Neuronal stem cell (in vitro differentiated cells): Measurements from ENCODE around the gene LHFPL2.

ENCODE experiments used
- DNase-seq: peaks from one replicate; pipeline ENCODE4 v3.0.0-alpha.2; 2013; ENCODE audit warnings: low spot score
- H2AFZ ChIP-seq: one replicate; pipeline ENCODE4 v1.6.1; 2013; ENCODE audit warnings: mild to moderate bottlenecking, low read length, inconsistent platforms
- H2AK5ac ChIP-seq: 2 replicates; pipeline ENCODE4 v1.6.1; 2013; ENCODE audit warnings: low read depth, mild to moderate bottlenecking, inconsistent platforms, low read length, moderate library complexity, mixed read lengths
- H2BK120ac ChIP-seq: 2 replicates; pipeline ENCODE4 v1.6.1; 2013; ENCODE audit warnings: low read depth, mild to moderate bottlenecking, inconsistent platforms, low read length, moderate library complexity, mixed read lengths
- H2BK12ac ChIP-seq: one replicate; pipeline ENCODE4 v1.6.1; 2013; ENCODE audit warnings: low read length, inconsistent platforms
- H2BK15ac ChIP-seq: 2 replicates; pipeline ENCODE4 v1.6.1; 2013; ENCODE audit warnings: mild to moderate bottlenecking, low read length, inconsistent platforms, mixed read lengths
- H2BK5ac ChIP-seq: one replicate; pipeline ENCODE4 v1.6.1; 2013; ENCODE audit warnings: inconsistent platforms, mild to moderate bottlenecking, low read length, moderate library complexity
- H3K14ac ChIP-seq: one replicate; pipeline ENCODE4 v1.6.1; 2013; ENCODE audit warnings: low read length, inconsistent platforms
- H3K18ac ChIP-seq: 2 replicates; pipeline ENCODE4 v1.6.1; 2013; ENCODE audit warnings: low read length, inconsistent platforms
- H3K23ac ChIP-seq: 2 replicates; pipeline ENCODE4 v1.6.1; 2013; ENCODE audit warnings: low read depth, mild to moderate bottlenecking, mixed read lengths, low read length, inconsistent platforms; ENCODE audit not compliant: poor library complexity
- H3K27ac ChIP-seq: replicated peaks from 3 replicates; pipeline ENCODE4 v1.5.1; 2013; ENCODE audit warnings: low read length, inconsistent platforms
- H3K27me3 ChIP-seq, 3 experiments: 2 replicates each; pipeline ENCODE4 v1.6.1; 2013; ENCODE audit warnings: low read length in 3 of 3, mild to moderate bottlenecking in 2 of 3, inconsistent platforms in 1 of 3, low read depth in 1 of 3, mixed read lengths in 1 of 3, moderate library complexity in 1 of 3; ENCODE audit not compliant: control insufficient read depth in 3 of 3, insufficient read depth in 3 of 3
- H3K36me3 ChIP-seq, 2 donors: replicated peaks in 1 of 2; 2 replicates each; pipeline ENCODE4 v1.6.1; 2013; ENCODE audit warnings: low read length in 2 of 2; ENCODE audit not compliant: control insufficient read depth in 2 of 2, insufficient read depth in 2 of 2
- H3K4ac ChIP-seq: 2 replicates; pipeline ENCODE4 v1.6.1; 2013; ENCODE audit warnings: inconsistent platforms, mild to moderate bottlenecking, low read length, moderate library complexity
- H3K4me1 ChIP-seq, 2 donors: 1 replicate in 1 of 2; 2 replicates in 1 of 2; pipeline ENCODE4 v1.6.1; 2013; ENCODE audit warnings: low read length in 2 of 2, low read depth in 1 of 2; ENCODE audit not compliant: control insufficient read depth in 2 of 2, insufficient read depth in 1 of 2
- H3K4me2 ChIP-seq: one replicate; pipeline ENCODE4 v1.6.1; 2013; ENCODE audit warnings: mild to moderate bottlenecking, low read length, inconsistent platforms; ENCODE audit not compliant: insufficient read depth, poor library complexity, severe bottlenecking
- H3K4me3 ChIP-seq, 2 donors: 2 replicates each; pipeline ENCODE4 v1.5.1; 2013; ENCODE audit warnings: low read length in 2 of 2, mild to moderate bottlenecking in 2 of 2, inconsistent platforms in 1 of 2, moderate library complexity in 1 of 2
- H3K79me1 ChIP-seq: one replicate; pipeline ENCODE4 v1.6.1; 2013; ENCODE audit warnings: low read depth, mild to moderate bottlenecking, inconsistent platforms, low read length, moderate library complexity
- H3K9ac ChIP-seq: one replicate; pipeline ENCODE4 v1.6.1; 2013; ENCODE audit warnings: mild to moderate bottlenecking, low read depth, low read length, inconsistent platforms; ENCODE audit not compliant: poor library complexity
- H3K9me3 ChIP-seq, 2 donors: replicated peaks in 1 of 2; 2 replicates each; pipeline versions ENCODE3 to v1.6.1; 2013; ENCODE audit warnings: low read length in 2 of 2, mild to moderate bottlenecking in 2 of 2, inconsistent platforms in 1 of 2, low read depth in 1 of 2, mixed read lengths in 1 of 2, moderate library complexity in 1 of 2; ENCODE audit not compliant: control insufficient read depth in 2 of 2, insufficient read depth in 1 of 2
- H4K8ac ChIP-seq: one replicate; pipeline ENCODE4 v1.6.1; 2013; ENCODE audit warnings: low read depth, mild to moderate bottlenecking, inconsistent platforms, low read length, moderate library complexity
- H4K91ac ChIP-seq: one replicate; pipeline ENCODE4 v1.6.1; 2013; ENCODE audit warnings: low read length, low read depth, mild to moderate bottlenecking, inconsistent platforms; ENCODE audit not compliant: poor library complexity
- WGBS, 2 donors: extraction: QIAGEN DNeasy Blood & Tissue Kit; methylation state at CpG; one replicate each; pipeline ENCODE4 v1.1.7; 2013; ENCODE audit warnings: missing lambda C conversion rate in 2 of 2, mixed read lengths in 1 of 2; ENCODE audit not compliant: insufficient read length in 2 of 2, insufficient replicate concordance in 1 of 2; ENCODE audit errors: extremely low coverage in 2 of 2; 5-methylcytosine and 5-hydroxymethylcytosine counted together

LHFPL2 gene

DNA sequence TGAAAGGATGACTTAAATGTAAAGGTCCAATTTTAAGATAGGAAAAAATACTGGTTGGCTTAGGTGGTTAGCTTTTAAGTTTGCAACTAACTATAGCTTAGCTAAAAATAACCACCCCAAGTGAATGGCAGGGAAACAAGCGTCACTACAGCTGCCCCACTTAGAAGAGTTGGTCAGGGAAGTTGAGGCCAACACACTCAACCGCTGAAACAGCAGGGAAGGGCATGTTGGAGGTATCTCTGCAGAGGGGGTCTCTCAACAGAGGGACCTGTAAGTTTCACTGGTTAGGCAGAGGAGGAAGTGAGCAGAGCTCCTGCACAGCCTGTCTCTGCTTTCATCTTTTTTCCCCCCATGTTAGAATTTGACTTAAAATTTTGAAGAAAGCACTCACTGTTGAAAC is 75.3 kb downstream of the LHFPL2 start:
- Histone ChIP-seq H4K91ac (no peak overlapping the region), H2AK5ac (no peak overlapping the region), H3K14ac (no peak overlapping the region), H3K27ac (no peak overlapping the region), H2BK120ac (no peak overlapping the region), H2BK5ac (no peak overlapping the region), H3K9me3 (no peaks in the 10 kb centered on the region), H3K23ac (no peak overlapping the region), H4K8ac (no peak overlapping the region), H3K9ac (no peak overlapping the region), H2AFZ (no peak overlapping the region), H3K4me2 (no peak overlapping the region), H3K79me1 (peaks cover 3% of the 10 kb centered on the region), H3K36me3 (no peaks in the 10 kb centered on the region), H3K4me3 (no peak overlapping the region), H3K4ac (no peak overlapping the region), H2BK15ac (no peak overlapping the region), H3K27me3 (no peaks in the 10 kb centered on the region), H3K4me1 (peaks cover 12 to 14% of the 10 kb centered on the region in 2 donors), H3K18ac (no peak overlapping the region), H2BK12ac (no peak overlapping the region)
- DNase-seq, result no peak
- no CpG with 5 or more reads among the region's 2 CpGs for WGBS, 2 donors

DNA sequence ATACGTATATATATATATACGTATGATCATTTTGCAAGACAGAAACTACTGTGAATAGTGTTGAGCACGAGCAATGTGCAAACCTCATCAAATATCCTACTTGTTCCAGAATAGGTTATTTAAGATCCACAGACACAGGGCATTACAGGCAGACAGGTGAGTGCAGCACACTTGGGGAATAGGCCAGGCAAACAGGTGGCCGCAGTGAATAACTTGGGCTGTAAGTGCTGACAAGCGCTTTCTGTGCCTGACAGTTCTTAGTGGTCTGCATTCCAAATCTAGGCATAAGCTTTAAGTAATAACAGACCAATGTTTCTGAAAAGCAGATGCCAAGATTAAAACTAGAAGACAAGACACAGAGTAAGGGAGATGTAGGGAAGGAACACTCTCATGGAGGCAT is 77.9 kb downstream of the LHFPL2 start:
- Histone ChIP-seq H3K36me3 (no peaks in the 10 kb centered on the region), H3K79me1 (peaks cover 3% of the 10 kb centered on the region), H3K18ac (no peak overlapping the region), H4K8ac (no peak overlapping the region), H4K91ac (no peak overlapping the region), H2BK15ac (no peak overlapping the region), H3K23ac (no peak overlapping the region), H3K9ac (no peak overlapping the region), H3K27ac (no peak overlapping the region), H2AK5ac (no peak overlapping the region), H3K9me3 (peaks cover 0 to under 1% of the 10 kb centered on the region in 2 donors), H2BK120ac (no peak overlapping the region), H2BK5ac (no peak overlapping the region), H3K27me3 (no peaks in the 10 kb centered on the region), H2BK12ac (no peak overlapping the region), H3K4me1 (peaks cover 14 to 23% of the 10 kb centered on the region in 2 donors), H3K4me3 (no peak overlapping the region), H2AFZ (no peak overlapping the region), H3K4ac (no peak overlapping the region), H3K4me2 (no peak overlapping the region), H3K14ac (no peak overlapping the region)
- no peak for DNase-seq
- no CpG with 5 or more reads among the region's 5 CpGs for WGBS, 2 donors

DNA sequence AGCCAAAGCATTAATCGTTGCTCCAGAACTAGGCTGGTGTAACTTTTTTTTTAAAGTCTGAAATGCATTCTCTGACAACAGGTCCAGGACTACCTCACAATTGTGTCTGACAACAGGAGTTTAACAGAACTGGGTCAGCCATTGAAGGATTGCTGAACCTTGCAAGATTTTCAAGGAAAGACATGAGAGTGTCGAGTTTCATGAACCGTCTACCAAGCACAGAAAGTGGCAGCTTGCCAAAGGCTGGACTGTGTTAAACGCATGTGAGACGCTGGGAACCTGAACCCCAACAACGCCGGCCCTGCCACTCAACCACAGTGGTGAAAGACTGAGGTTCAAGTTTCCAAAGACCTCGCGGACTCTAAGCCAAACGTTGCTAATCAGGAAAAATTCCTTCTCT is 79.1 kb downstream of the LHFPL2 start:
- Histone ChIP-seq H3K9me3 (peaks cover 0 to 3% of the 10 kb centered on the region in 2 donors), H3K4me1 (peaks cover 14 to 23% of the 10 kb centered on the region in 2 donors), H2AK5ac (no peak overlapping the region), H3K27ac (no peak overlapping the region), H4K8ac (no peak overlapping the region), H3K27me3 (no peaks in the 10 kb centered on the region), H3K18ac (no peak overlapping the region), H2BK5ac (no peak overlapping the region), H2BK12ac (no peak overlapping the region), H3K9ac (no peak overlapping the region), H3K4me2 (no peak overlapping the region), H3K14ac (no peak overlapping the region), H4K91ac (no peak overlapping the region), H2BK120ac (no peak overlapping the region), H3K36me3 (peaks cover 0 to 3% of the 10 kb centered on the region in 2 donors), H3K4ac (no peak overlapping the region), H2BK15ac (no peak overlapping the region), H3K23ac (no peak overlapping the region), H2AFZ (peak overlapping the region; percentile 37), H3K4me3 (no peak overlapping the region), H3K79me1 (peaks cover 3% of the 10 kb centered on the region)
- peak; percentile 9 for DNase-seq
- no CpG with 5 or more reads among the region's 10 CpGs for WGBS, 2 donors

DNA sequence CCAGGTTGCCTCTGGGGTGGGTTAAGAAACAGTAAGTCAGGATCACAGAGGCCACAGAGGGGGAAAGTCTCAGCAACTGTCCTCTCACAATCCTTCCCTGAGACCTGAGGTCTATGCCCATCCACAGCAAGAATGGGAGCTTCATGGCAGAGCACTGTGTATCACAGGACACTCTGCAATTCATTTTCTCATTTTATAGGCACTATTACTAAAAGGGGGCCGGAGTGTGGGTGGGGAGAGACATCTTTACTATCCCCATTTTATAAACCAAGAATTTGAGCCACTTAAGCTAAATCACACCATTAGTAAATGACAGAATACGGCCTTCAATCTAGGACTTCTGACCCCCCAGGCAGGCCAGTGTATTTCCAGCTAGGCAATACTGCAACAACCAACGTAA is 79.9 kb downstream of the LHFPL2 start:
- Histone ChIP-seq H2BK120ac (no peak overlapping the region), H3K4me3 (no peak overlapping the region), H2AFZ (peak overlapping the region; percentile 65), H4K8ac (no peak overlapping the region), H2BK12ac (no peak overlapping the region), H3K27ac (no peak overlapping the region), H3K18ac (no peak overlapping the region), H2BK5ac (no peak overlapping the region), H3K4me2 (no peak overlapping the region), H3K14ac (no peak overlapping the region), H2AK5ac (no peak overlapping the region), H3K23ac (no peak overlapping the region), H3K9me3 (peaks cover 0 to 3% of the 10 kb centered on the region in 2 donors), H4K91ac (no peak overlapping the region), H2BK15ac (no peak overlapping the region), H3K79me1 (no peaks in the 10 kb centered on the region), H3K4ac (no peak overlapping the region), H3K36me3 (peaks cover 0 to 10% of the 10 kb centered on the region in 2 donors), H3K9ac (no peak overlapping the region), H3K27me3 (no peaks in the 10 kb centered on the region), H3K4me1 (peaks cover 11 to 23% of the 10 kb centered on the region in 2 donors)
- no peak for DNase-seq
- WGBS, 2 donors, result no CpG with 5 or more reads among the region's 3 CpGs
